H1 (cell line): Measurements from ENCODE around the gene SYK. TPM values are rescaled to one million over a fixed set of nuclear protein-coding genes. Genes with fewer than 3 reads are reported as not detected.

Experiments used
- EP300 ChIP-seq, 2 experiments: IDR thresholded peaks; 1 replicate in 1 of 2; 2 replicates in 1 of 2; pipeline ENCODE4 v1.6.1; 2011 to 2012; ENCODE audit warnings: low read depth in 2 of 2, low read length in 2 of 2, mild to moderate bottlenecking in 2 of 2, borderline replicate concordance in 1 of 2, inconsistent platforms in 1 of 2, moderate library complexity in 1 of 2
- POU5F1 ChIP-seq: IDR thresholded peaks from 2 replicates; pipeline ENCODE4 v1.6.1; 2011; ENCODE audit warnings: low read depth, mild to moderate bottlenecking, low read length, moderate library complexity
- RAD21 ChIP-seq, 2 experiments: IDR thresholded peaks in 1 of 2; conservative IDR thresholded peaks in 1 of 2; 2 replicates each; pipeline ENCODE4 v1.6.1; 2011; ENCODE audit warnings: low read depth in 2 of 2, low read length in 2 of 2, improper control_type of control experiment in 1 of 2, inconsistent platforms in 1 of 2, mild to moderate bottlenecking in 1 of 2, moderate library complexity in 1 of 2
- TCF12 ChIP-seq: IDR thresholded peaks from 2 replicates; pipeline ENCODE4 v1.6.1; 2011; ENCODE audit warnings: low read depth, mild to moderate bottlenecking, low read length
- polyA plus RNA-seq, 7 experiments: library from polyadenylated mRNA; depleted of rRNA in 3 of 7; stranded (reverse) in 5 of 7; unstranded in 2 of 7; fragments of >200 nt in 5 of 7; fragments of 200-250 nt in 2 of 7; gene quantifications; 1 replicate in 5 of 7; 2 replicates in 1 of 7; 4 replicates in 1 of 7; pipeline versions ENCODE4 v1.2.1 to v1.2.3, GENCODE V29; 2011 to 2013; ENCODE audit warnings: missing spikeins in 2 of 7, mixed read lengths in 2 of 7
- total RNA-seq: library from RNA; stranded (reverse); fragmentation: NEBNext Ultra II Directional; extraction: Animal tissue kit (Norgen Biotek cat#: 25700); gene quantifications from 2 replicates; pipeline ENCODE4 v1.2.1, GENCODE V29; 2021
- TF ChIP-seq, protein P1 (sequence below), 3 experiments: IDR thresholded peaks; 1 replicate in 2 of 3; 2 replicates in 1 of 3; pipeline versions ENCODE4 v1.5.1 to v1.6.1; 2011; ENCODE audit warnings: low read length in 3 of 3, mild to moderate bottlenecking in 3 of 3, inconsistent platforms in 2 of 3, low read depth in 1 of 3, moderate library complexity in 1 of 3; ENCODE audit not compliant: insufficient read depth in 1 of 3; ENCODE audit errors: control extremely low read depth in 1 of 3

The SYK gene
- total and polyA plus RNA-seq, 2 of the 8 experiments (the other 6 are each of a cell fraction or from before 2014, with no cell fraction given), result 1.5 to 4.4 TPM

DNA sequence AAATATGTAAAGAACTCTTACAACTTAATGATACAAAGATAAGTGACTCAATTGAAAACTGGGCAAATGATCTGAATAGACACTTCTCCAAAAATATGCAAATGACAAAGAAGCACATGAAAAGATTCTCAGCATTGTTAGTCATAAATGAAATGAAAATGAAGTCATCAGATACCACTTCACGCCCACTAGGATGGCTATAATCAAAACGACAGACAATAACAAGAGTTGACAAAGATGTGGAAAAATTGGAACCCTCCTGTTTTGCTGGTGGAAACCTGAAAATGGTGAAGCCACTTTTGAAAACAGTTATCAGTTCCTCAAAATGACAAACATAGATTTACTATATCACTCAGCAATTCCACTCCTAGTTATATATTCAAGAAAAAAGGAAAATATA, 7.9 kb upstream of the SYK start (continued):
- TF ChIP-seq, protein P1, sequence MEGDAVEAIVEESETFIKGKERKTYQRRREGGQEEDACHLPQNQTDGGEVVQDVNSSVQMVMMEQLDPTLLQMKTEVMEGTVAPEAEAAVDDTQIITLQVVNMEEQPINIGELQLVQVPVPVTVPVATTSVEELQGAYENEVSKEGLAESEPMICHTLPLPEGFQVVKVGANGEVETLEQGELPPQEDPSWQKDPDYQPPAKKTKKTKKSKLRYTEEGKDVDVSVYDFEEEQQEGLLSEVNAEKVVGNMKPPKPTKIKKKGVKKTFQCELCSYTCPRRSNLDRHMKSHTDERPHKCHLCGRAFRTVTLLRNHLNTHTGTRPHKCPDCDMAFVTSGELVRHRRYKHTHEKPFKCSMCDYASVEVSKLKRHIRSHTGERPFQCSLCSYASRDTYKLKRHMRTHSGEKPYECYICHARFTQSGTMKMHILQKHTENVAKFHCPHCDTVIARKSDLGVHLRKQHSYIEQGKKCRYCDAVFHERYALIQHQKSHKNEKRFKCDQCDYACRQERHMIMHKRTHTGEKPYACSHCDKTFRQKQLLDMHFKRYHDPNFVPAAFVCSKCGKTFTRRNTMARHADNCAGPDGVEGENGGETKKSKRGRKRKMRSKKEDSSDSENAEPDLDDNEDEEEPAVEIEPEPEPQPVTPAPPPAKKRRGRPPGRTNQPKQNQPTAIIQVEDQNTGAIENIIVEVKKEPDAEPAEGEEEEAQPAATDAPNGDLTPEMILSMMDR (IDR thresholded peaks at IDR 0.05; ENCODE audit: control extremely low read depth in 1 of 3, insufficient read depth in 1 of 3, low read depth in 1 of 3, low read length in 3 of 3), result no peak
- TF ChIP-seq RAD21 (IDR thresholded peaks at IDR 0.05 in 1 of 2, conservative IDR thresholded peaks at IDR 0.05 in 1 of 2; ENCODE audit: low read depth in 2 of 2, low read length in 2 of 2) (no peak), TCF12 (no peak), POU5F1 (no peak), EP300 (IDR thresholded peaks at IDR 0.05; ENCODE audit: borderline replicate concordance in 1 of 2, low read depth in 2 of 2, low read length in 2 of 2) (no peak)
